GM12892 (cell line): Measurements from ENCODE around the gene ZDHHC13.

Source experiments
- DNase-seq: peaks from one replicate; pipeline ENCODE4 v3.0.0; 2011; ENCODE audit not compliant: insufficient read length
- FAIRE-seq: peaks from 2 replicates; lab custom pipeline; 2011; peaks lifted over from hg19 to GRCh38; lab: Jason Lieb, UNC
- POLR2A ChIP-seq: IDR thresholded peaks from 2 replicates; pipeline ENCODE4 v1.6.1; 2011; ENCODE audit warnings: low read depth, low read length, control low read depth
- POLR2AphosphoS5 ChIP-seq: IDR thresholded peaks from 2 replicates; pipeline ENCODE4 v1.6.1; 2011; ENCODE audit warnings: low read depth, low read length, control low read depth
- TAF1 ChIP-seq: IDR thresholded peaks from 2 replicates; pipeline ENCODE4 v1.6.1; 2011; ENCODE audit warnings: low read depth, mild to moderate bottlenecking, control low read depth, low read length, borderline replicate concordance

The ZDHHC13 gene

GRCh38 chr11:19218786-19219460, 102.0 kb downstream of the ZDHHC13 start:
- TF ChIP-seq POLR2AphosphoS5 (no peak), POLR2A (no peak), TAF1 (no peak)
- FAIRE-seq (no peak), DNase-seq (no peak)

GRCh38 chr11:19220903-19221724, 104.1 kb downstream of the ZDHHC13 start:
- TF ChIP-seq POLR2A (no peak), POLR2AphosphoS5 (no peak), TAF1 (no peak)
- no peak for FAIRE-seq
- no peak for DNase-seq

- TF ChIP-seq POLR2AphosphoS5 = no peak
- no peak for TF ChIP-seq POLR2A
- TF ChIP-seq TAF1 = no peak
- FAIRE-seq (no peak), DNase-seq (no peak)
Observed at GRCh38 chr11:19225123-19225522, 108.2 kb downstream of the ZDHHC13 start.

- DNase-seq (no peak), FAIRE-seq (peak; percentile 67)
- TF ChIP-seq POLR2A (no peak), POLR2AphosphoS5 (no peak), TAF1 (no peak)
Observed at GRCh38 chr11:19225581-19225980, 108.6 kb downstream of the ZDHHC13 start.
